ENCODE results near the gene ZNF451.

GRCh38 chr6:57182017-57182432 is 92.0 kb downstream of the ZNF451 start:
- TF ChIP-seq CTCF (IDR thresholded peaks at IDR 0.05; ENCODE audit: insufficient read depth, low read depth, low read length), result no peak
- no peak for TF ChIP-seq EZH2 (IDR thresholded peaks at IDR 0.05; ENCODE audit: insufficient read depth, low read length)

All from astrocyte (in vitro differentiated cells and primary cell).